Glutamatergic neuron (in vitro differentiated cells): ENCODE results near the gene LETM1. TPM values are rescaled to one million over a fixed set of nuclear protein-coding genes. Genes with fewer than 3 reads are reported as not detected.

Source experiments
- DNase-seq: peaks from one replicate; pipeline ENCODE4 v3.0.0; 2022
- H3K27ac Mint-ChIP-seq: one replicate; pipeline ENCODE4 v1.8.0; 2020; ENCODE audit warnings: mild to moderate bottlenecking, mixed read lengths, inconsistent platforms; ENCODE audit not compliant: unreplicated experiment
- H3K27me3 Mint-ChIP-seq: one replicate; pipeline ENCODE4 v1.8.0; 2020; ENCODE audit warnings: mild to moderate bottlenecking, moderate library complexity, mixed read lengths, inconsistent platforms; ENCODE audit not compliant: unreplicated experiment
- H3K36me3 Mint-ChIP-seq: one replicate; pipeline ENCODE4 v1.8.0; 2020; ENCODE audit warnings: mild to moderate bottlenecking, mixed read lengths, inconsistent platforms; ENCODE audit not compliant: unreplicated experiment
- H3K4me1 Mint-ChIP-seq: one replicate; pipeline ENCODE4 v1.8.0; 2020; ENCODE audit warnings: mild to moderate bottlenecking, low read depth, mixed read lengths, inconsistent platforms; ENCODE audit not compliant: unreplicated experiment
- H3K4me3 Mint-ChIP-seq: one replicate; pipeline ENCODE4 v1.8.0; 2020; ENCODE audit warnings: mild to moderate bottlenecking, mixed read lengths, inconsistent platforms; ENCODE audit not compliant: unreplicated experiment
- H3K9me3 Mint-ChIP-seq: one replicate; pipeline ENCODE4 v1.8.0; 2020; ENCODE audit warnings: mild to moderate bottlenecking, moderate library complexity, mixed read lengths, inconsistent platforms; ENCODE audit not compliant: unreplicated experiment
- total RNA-seq: library from RNA; stranded (reverse); fragmentation: NEBNext Ultra II Directional; extraction: Animal tissue kit (Norgen Biotek cat#: 25700); gene quantifications from one replicate; pipeline ENCODE4 v1.2.1, GENCODE V29; 2021; ENCODE audit not compliant: unreplicated experiment
- TF ChIP-seq, protein P1 (sequence below): fragments of 200-600 bp; sonication (generic); IDR thresholded peaks from one replicate; pipeline ENCODE4 v1.5.0; 2021; ENCODE audit not compliant: partially characterized antibody, unreplicated experiment

LETM1 gene
- total RNA-seq, 1 donor from 2014 or later: 48.5 TPM

DNA sequence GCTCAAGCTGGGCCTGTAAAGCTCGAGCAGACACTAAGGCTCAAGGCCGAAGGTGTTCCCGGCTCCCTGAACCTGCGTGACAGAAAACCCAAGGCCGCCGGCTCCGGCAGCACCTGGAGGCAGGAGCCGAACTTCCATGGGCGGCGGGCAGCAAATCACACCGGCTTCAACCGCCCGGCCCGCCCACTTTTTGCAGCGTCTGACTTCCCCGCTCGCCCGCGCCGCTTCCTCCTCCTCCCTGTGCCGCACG is 14.3 kb upstream of the LETM1 start:
- DNase-seq: peak; percentile 83
- Mint-ChIP-seq H3K36me3 (no peaks in the 10 kb centered on the region), H3K27ac (no peak overlapping the region), H3K9me3 (peaks cover 8% of the 10 kb centered on the region), H3K27me3 (peaks cover 11% of the 10 kb centered on the region), H3K4me1 (peaks cover 10% of the 10 kb centered on the region), H3K4me3 (peak overlapping the region; percentile 86)
- TF ChIP-seq, protein P1, sequence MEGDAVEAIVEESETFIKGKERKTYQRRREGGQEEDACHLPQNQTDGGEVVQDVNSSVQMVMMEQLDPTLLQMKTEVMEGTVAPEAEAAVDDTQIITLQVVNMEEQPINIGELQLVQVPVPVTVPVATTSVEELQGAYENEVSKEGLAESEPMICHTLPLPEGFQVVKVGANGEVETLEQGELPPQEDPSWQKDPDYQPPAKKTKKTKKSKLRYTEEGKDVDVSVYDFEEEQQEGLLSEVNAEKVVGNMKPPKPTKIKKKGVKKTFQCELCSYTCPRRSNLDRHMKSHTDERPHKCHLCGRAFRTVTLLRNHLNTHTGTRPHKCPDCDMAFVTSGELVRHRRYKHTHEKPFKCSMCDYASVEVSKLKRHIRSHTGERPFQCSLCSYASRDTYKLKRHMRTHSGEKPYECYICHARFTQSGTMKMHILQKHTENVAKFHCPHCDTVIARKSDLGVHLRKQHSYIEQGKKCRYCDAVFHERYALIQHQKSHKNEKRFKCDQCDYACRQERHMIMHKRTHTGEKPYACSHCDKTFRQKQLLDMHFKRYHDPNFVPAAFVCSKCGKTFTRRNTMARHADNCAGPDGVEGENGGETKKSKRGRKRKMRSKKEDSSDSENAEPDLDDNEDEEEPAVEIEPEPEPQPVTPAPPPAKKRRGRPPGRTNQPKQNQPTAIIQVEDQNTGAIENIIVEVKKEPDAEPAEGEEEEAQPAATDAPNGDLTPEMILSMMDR: no peak

DNA sequence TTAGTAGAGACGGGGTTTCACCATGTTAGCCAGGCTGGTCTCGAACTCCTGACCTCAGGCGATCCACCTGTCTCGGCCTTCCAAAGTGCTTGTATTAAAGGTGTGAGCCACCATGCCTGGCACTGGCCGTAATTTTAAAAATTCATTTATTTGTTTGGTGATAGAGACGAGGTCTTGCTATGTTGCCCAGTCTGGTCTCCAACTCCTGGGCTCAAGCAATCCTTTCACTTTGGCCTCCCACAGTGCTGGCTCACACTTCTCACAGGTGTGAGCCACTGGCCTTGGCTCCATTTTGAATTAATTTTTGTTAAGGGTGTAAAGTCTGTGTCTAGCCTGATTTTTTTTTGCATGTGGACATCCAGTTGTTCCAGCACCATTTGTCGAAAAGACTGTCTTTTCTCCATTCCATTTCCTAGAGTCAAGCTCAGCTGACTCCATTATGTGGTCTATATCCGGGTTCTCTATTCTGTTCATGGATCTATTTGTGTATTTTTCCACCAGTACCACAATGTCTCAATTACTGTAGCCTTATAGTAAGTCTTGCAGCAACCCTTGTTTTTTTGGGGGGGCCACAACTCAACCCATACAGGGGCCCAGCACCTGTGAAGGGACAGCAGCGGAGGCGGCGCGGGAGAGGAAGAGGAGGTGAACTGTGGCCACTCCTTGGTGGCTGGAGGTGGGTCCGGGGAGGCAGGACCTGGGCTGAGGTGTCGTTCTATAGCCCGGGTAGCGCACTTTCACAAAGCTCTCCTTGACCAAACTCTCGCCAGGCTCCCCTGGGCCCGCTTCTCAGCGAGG is 13.8 kb upstream of the LETM1 start:
- Mint-ChIP-seq H3K4me3 (peak overlapping the region; percentile 86), H3K4me1 (peaks cover 10% of the 10 kb centered on the region), H3K9me3 (peaks cover 8% of the 10 kb centered on the region), H3K36me3 (no peaks in the 10 kb centered on the region), H3K27ac (no peak overlapping the region), H3K27me3 (peaks cover 11% of the 10 kb centered on the region)
- DNase-seq: no peak
- TF ChIP-seq, protein P1: no peak

DNA sequence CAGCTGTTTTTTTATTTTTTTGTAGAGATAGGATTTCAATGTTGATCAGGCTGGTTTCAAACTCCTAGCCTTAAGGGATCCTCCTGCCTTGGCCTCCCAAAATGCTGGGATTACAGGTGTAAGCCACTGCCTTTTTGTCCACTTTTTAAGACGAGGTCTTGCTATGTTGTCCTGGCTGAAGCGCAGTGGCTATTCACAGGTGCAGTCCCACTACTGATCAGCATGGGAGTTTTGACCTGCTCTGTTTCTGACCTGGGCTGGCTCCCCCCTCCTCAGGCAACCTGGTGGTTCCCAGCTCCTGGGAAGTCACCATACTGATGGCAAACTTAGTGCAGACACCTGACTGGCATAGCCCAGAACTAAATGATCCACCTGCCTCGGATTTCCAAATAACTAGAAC is 13.0 kb upstream of the LETM1 start:
- Mint-ChIP-seq H3K9me3 (peaks cover 8% of the 10 kb centered on the region), H3K4me3 (no peak overlapping the region), H3K27me3 (peaks cover 10% of the 10 kb centered on the region), H3K36me3 (no peaks in the 10 kb centered on the region), H3K27ac (no peak overlapping the region), H3K4me1 (peaks cover 9% of the 10 kb centered on the region)
- no peak for DNase-seq
- TF ChIP-seq, protein P1: no peak

DNA sequence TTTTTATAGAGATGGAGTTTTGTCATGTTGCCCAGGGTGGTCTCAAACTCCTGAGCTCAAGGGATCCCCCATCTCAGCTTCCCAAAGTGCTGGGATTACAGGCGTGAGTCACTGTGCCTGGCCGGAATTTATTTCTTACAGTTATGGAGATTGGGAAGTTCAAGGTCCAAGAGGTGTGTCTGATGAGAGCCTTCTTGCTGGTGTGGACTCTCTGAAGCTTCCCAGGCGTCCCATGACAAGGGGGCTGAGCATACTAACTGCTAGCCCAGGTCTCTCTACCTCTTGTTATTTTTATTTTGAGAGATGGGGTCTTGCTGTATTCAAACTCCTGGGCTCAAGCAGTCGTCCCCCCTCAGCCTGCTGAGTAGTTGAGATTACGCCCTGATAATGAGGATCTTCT is 12.3 kb upstream of the LETM1 start:
- no peak for DNase-seq
- Mint-ChIP-seq H3K9me3 (peaks cover 9% of the 10 kb centered on the region), H3K4me3 (no peak overlapping the region), H3K36me3 (no peaks in the 10 kb centered on the region), H3K27ac (no peak overlapping the region), H3K27me3 (peaks cover 13% of the 10 kb centered on the region), H3K4me1 (peaks cover 12% of the 10 kb centered on the region)
- TF ChIP-seq, protein P1: no peak

DNA sequence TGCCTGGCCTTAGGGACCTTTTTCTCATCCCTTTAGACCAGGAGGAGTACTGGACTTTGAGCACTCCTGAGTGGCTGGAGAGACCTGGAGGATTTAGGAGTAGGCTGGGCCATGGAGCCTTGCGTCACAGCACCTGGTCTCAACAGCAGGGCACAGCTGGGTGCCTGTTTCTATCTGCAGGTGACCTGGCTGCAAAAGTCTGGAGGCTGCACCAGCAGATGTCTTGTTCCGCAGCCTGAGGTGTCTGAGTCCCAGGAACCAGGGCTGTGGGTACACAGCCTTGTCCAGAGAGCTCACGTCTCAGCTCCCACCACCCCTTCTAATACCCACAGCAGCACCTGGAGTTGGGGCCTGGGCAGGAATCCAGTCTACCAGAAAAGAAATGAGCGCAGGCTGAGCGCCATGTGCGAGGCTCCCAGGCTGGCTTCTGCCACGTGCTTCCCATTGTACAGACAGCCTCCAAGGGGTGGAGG is 10.3 kb upstream of the LETM1 start:
- DNase-seq: no peak
- H3K4me3 Mint-ChIP-seq: no peak overlapping the region
- H3K27ac Mint-ChIP-seq: no peak overlapping the region
- H3K9me3 Mint-ChIP-seq: peaks cover 5% of the 10 kb centered on the region
- peaks cover 12% of the 10 kb centered on the region for H3K27me3 Mint-ChIP-seq
- peaks cover 13% of the 10 kb centered on the region for H3K4me1 Mint-ChIP-seq
- TF ChIP-seq, protein P1: no peak
- no peaks in the 10 kb centered on the region for H3K36me3 Mint-ChIP-seq
